Nephron progenitor cell (in vitro differentiated cells): ENCODE data around the gene POLR3GL.

Experiments used
- DNase-seq: peaks from one replicate; pipeline ENCODE4 v3.0.0; 2021
- H3K27ac Mint-ChIP-seq: 2 replicates; pipeline ENCODE4 v1.8.0; 2021; ENCODE audit warnings: mild to moderate bottlenecking, moderate library complexity, mixed read lengths
- H3K27me3 Mint-ChIP-seq: 2 replicates; pipeline ENCODE4 v1.8.0; 2021; ENCODE audit warnings: mild to moderate bottlenecking, low read depth, mixed read lengths; ENCODE audit not compliant: poor library complexity
- H3K36me3 Mint-ChIP-seq: 2 replicates; pipeline ENCODE4 v1.8.0; 2021; ENCODE audit warnings: low read depth, mixed read lengths
- H3K4me1 Mint-ChIP-seq: 2 replicates; pipeline ENCODE4 v1.8.0; 2021; ENCODE audit warnings: mixed read lengths
- H3K4me3 Mint-ChIP-seq: 2 replicates; pipeline ENCODE4 v1.8.0; 2021; ENCODE audit warnings: mild to moderate bottlenecking, moderate library complexity, mixed read lengths
- H3K9me3 Mint-ChIP-seq: 2 replicates; pipeline ENCODE4 v1.8.0; 2021; ENCODE audit warnings: mild to moderate bottlenecking, moderate library complexity, mixed read lengths
- CTCF ChIP-seq: fragments of 200-600 bp; sonication (generic); IDR thresholded peaks from 2 replicates; pipeline ENCODE4 v1.5.0; 2021; ENCODE audit warnings: antibody characterized with exemption

The POLR3GL gene

GRCh38 chr1:145995148-145995881 is 30.8 kb downstream of the POLR3GL start:
- H3K9me3 Mint-ChIP-seq, result peaks cover 5% of the 10 kb centered on the region
- H3K4me3 Mint-ChIP-seq, result peak overlapping the region; percentile 99
- peaks cover 77% of the 10 kb centered on the region for H3K4me1 Mint-ChIP-seq
- no peak for TF ChIP-seq CTCF
- H3K27ac Mint-ChIP-seq, result peak overlapping the region; percentile 99
- H3K27me3 Mint-ChIP-seq, result peaks cover 3% of the 10 kb centered on the region
- peaks cover 51% of the 10 kb centered on the region for H3K36me3 Mint-ChIP-seq
- no peak for DNase-seq

- Mint-ChIP-seq H3K27ac (peak overlapping the region; percentile 99), H3K27me3 (peaks cover 3% of the 10 kb centered on the region), H3K4me3 (peak overlapping the region; percentile 99), H3K4me1 (peaks cover 77% of the 10 kb centered on the region), H3K36me3 (peaks cover 51% of the 10 kb centered on the region), H3K9me3 (peaks cover 5% of the 10 kb centered on the region)
- peak; percentile 18 for DNase-seq
- TF ChIP-seq CTCF, result no peak
Observed at GRCh38 chr1:145995964-145996432, 31.5 kb downstream of the POLR3GL start.

GRCh38 chr1:145996433-145997015 is 32.0 kb downstream of the POLR3GL start, which contains the start of gene TXNIP:
TXNIP (minus strand) TSS chr1:145996579; CDS start chr1:145996266, 313 bp downstream.
- Mint-ChIP-seq H3K27me3 (peaks cover 3% of the 10 kb centered on the region), H3K27ac (peak within 1 kb of the TSS; percentile 99), H3K4me3 (peak within 1 kb of the TSS; percentile 99), H3K9me3 (peaks cover 5% of the 10 kb centered on the region), H3K36me3 (peaks cover 50% of the 10 kb centered on the region), H3K4me1 (peaks cover 76% of the 10 kb centered on the region)
- peak; percentile 95 for DNase-seq
- no peak for TF ChIP-seq CTCF

- Mint-ChIP-seq H3K36me3 (peaks cover 44% of the 10 kb centered on the region), H3K27ac (peak overlapping the region; percentile 99), H3K9me3 (peaks cover 5% of the 10 kb centered on the region), H3K4me3 (peak overlapping the region; percentile 99), H3K4me1 (peaks cover 69% of the 10 kb centered on the region), H3K27me3 (peaks cover 3% of the 10 kb centered on the region)
- peak; percentile 20 for DNase-seq
- TF ChIP-seq CTCF, result no peak
Observed at GRCh38 chr1:145997016-145997717, 32.7 kb downstream of the POLR3GL start.

GRCh38 chr1:145997718-145998023 is 33.2 kb downstream of the POLR3GL start:
- H3K36me3 Mint-ChIP-seq, result peaks cover 39% of the 10 kb centered on the region
- peak overlapping the region; percentile 99 for H3K4me3 Mint-ChIP-seq
- DNase-seq, result no peak
- peaks cover 64% of the 10 kb centered on the region for H3K4me1 Mint-ChIP-seq
- TF ChIP-seq CTCF, result no peak
- peaks cover 3% of the 10 kb centered on the region for H3K27me3 Mint-ChIP-seq
- peak overlapping the region; percentile 99 for H3K27ac Mint-ChIP-seq
- H3K9me3 Mint-ChIP-seq, result peaks cover 5% of the 10 kb centered on the region
